MM.1S (cell line): ENCODE data around the gene ITGB2.

Source experiments
- CTCF ChIP-seq: fragments of 300-600 bp; sonication (generic); IDR thresholded peaks from 2 replicates; pipeline ENCODE4 v1.5.1; 2016; ENCODE audit warnings: antibody characterized with exemption, low read length, mixed read lengths
- EZH2 ChIP-seq: fragments of 300-600 bp; sonication (generic); optimal IDR thresholded peaks from 2 replicates; pipeline ENCODE3; 2017; ENCODE audit warnings: low read depth, mild to moderate bottlenecking, antibody characterized with exemption, low read length, mixed read lengths

DNA sequence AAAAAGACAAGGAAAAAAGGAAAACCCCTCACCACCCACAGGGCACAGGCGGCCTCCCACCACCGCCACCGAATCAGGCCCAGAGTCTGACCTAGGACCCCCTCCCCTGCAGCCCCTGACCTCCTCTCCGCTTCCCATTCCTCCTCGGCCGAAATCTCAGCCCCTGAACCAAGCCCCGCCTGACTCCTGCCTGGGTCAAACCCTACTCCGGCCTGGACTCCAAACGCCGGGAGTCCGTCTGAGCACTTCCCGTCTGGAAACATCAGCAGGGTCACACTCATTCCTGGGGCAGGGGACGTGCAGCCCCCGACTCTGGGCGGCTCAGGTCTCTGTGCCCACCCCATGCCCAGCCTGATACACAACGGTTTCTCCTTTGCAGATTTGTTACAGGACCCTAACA is 76.4 kb downstream of the ITGB2 start:
- TF ChIP-seq CTCF (no peak), EZH2 (no peak)
